Kidney epithelial cell (primary cell): Measurements from ENCODE around the gene TRAPPC12. TPM values are rescaled to one million over a fixed set of nuclear protein-coding genes. Genes with fewer than 3 reads are reported as not detected.

Experiments
- DNase-seq: peaks from one replicate; pipeline ENCODE4 v3.0.0-alpha.2; 2010; ENCODE audit warnings: low read depth
- H3K27me3 ChIP-seq: 2 replicates; pipeline ENCODE4 v1.6.0; 2011; ENCODE audit warnings: low read length; ENCODE audit not compliant: control insufficient read depth, insufficient read depth
- H3K36me3 ChIP-seq: 2 replicates; pipeline ENCODE4 v1.5.1; 2011; ENCODE audit warnings: low read length; ENCODE audit not compliant: control insufficient read depth, insufficient read depth
- H3K4me3 ChIP-seq: 2 replicates; pipeline ENCODE4 v1.5.1; 2011; ENCODE audit warnings: low read depth, mild to moderate bottlenecking, control low read depth, low read length
- total RNA-seq: library from RNA; depleted of rRNA; stranded (reverse); fragments of >200 nt; gene quantifications from 2 replicates; pipeline ENCODE4 v1.2.3, GENCODE V29; 2015
- TF ChIP-seq, protein P1 (sequence below): IDR thresholded peaks from 2 replicates; pipeline ENCODE4 v1.5.1; 2011; ENCODE audit warnings: mild to moderate bottlenecking, moderate library complexity, low read length, control low read depth, inconsistent platforms; ENCODE audit not compliant: insufficient read depth, poor library complexity, severe bottlenecking

Gene TRAPPC12
- total RNA-seq, 1 donor from 2014 or later: 47.7 TPM

DNA sequence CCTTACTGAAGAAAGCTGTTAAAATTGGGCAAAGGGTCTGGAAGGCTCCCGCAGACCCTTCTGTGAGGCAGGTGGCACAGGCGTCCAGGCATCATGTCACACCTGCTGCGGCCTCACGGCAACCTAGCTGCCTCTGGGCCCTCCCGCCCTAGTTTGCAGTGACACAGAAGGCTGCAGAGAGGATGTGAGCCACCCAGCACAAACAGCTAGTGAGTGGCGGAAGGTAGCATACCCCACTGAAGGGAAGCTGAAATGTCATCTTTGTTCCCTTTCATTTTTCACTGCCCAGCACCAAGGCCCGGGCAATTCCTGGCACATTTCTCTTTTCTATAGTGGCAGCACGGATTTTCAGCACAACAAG, 53.8 kb downstream of the TRAPPC12 start:
- Histone ChIP-seq H3K4me3 (no peak overlapping the region), H3K27me3 (no peaks in the 10 kb centered on the region), H3K36me3 (no peaks in the 10 kb centered on the region)
- TF ChIP-seq, protein P1, sequence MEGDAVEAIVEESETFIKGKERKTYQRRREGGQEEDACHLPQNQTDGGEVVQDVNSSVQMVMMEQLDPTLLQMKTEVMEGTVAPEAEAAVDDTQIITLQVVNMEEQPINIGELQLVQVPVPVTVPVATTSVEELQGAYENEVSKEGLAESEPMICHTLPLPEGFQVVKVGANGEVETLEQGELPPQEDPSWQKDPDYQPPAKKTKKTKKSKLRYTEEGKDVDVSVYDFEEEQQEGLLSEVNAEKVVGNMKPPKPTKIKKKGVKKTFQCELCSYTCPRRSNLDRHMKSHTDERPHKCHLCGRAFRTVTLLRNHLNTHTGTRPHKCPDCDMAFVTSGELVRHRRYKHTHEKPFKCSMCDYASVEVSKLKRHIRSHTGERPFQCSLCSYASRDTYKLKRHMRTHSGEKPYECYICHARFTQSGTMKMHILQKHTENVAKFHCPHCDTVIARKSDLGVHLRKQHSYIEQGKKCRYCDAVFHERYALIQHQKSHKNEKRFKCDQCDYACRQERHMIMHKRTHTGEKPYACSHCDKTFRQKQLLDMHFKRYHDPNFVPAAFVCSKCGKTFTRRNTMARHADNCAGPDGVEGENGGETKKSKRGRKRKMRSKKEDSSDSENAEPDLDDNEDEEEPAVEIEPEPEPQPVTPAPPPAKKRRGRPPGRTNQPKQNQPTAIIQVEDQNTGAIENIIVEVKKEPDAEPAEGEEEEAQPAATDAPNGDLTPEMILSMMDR: no peak
- no peak for DNase-seq

DNA sequence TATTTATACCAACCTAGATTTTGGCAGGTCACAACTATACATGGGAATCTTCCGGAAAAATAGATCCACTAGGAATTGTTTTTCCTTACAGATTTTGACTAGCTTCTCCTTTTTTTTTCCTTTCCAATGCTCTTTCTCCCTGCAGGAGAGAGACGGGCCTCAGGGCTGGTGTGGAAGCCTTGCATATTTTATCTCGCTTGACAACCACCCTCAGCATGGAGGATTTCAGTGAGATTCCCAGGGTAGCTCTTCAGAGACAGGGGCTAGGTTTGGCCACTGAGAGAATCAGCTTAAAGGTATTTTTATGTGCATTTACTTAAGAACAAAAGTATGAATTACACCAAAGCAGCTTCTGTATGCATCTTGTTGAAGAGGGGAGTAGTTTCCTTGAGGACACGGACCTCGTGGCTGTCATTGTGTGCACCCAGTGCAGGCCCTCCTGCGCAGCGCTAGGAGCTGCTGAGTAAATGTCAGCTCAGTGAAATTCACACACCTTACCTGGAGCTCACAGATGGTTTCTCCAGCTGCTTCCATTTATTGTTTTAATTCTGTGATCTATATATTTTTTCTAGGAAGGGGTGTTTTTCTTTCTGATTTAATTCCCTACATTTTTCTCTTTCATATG, 54.4 kb downstream of the TRAPPC12 start:
- Histone ChIP-seq H3K36me3 (no peaks in the 10 kb centered on the region), H3K27me3 (no peaks in the 10 kb centered on the region), H3K4me3 (no peak overlapping the region)
- TF ChIP-seq, protein P1: no peak
- no peak for DNase-seq

DNA sequence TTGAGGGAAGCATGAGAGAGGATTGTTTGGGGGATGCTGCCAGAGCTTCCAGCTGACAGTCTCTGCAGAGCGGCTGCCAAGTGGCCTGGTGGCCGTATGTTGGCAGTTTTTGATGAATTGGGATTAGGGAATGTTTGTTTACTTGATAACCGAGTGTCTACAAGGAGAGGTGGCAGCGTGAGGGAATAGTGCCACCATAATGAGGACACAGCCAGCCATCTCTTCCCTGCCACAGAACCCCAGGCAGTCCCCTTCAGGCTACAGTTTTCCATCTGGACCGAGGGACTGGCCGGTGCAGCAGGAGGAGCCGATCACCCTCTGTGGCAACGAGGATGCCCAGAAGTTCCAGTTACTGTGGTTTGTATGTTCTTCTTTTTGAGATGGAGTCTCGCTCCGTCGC, 55.2 kb downstream of the TRAPPC12 start:
- Histone ChIP-seq H3K27me3 (no peaks in the 10 kb centered on the region), H3K4me3 (no peak overlapping the region), H3K36me3 (no peaks in the 10 kb centered on the region)
- no peak for DNase-seq
- TF ChIP-seq, protein P1: no peak

DNA sequence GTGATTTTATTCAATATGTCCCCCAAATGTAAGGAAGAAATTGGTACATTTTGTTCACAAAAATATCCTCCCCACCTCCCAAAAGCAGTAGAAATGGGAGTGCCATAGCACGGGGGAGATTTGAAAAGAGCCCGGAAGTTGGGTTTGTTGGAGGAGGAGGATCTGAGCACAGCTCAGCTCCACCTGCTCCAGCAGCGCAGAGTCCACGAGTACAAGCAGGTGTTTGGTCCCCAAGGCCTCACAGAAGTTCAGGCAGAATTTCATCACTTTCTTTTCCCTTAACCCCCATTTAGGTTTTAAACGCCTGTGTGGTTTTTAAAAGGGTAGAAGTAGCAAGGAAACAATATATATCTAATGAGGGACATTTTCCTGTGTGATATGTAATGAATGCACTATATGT, 56.0 kb downstream of the TRAPPC12 start:
- H3K27me3 ChIP-seq: no peaks in the 10 kb centered on the region
- H3K36me3 ChIP-seq: no peaks in the 10 kb centered on the region
- TF ChIP-seq, protein P1: no peak
- no peak for DNase-seq
- H3K4me3 ChIP-seq: no peak overlapping the region

DNA sequence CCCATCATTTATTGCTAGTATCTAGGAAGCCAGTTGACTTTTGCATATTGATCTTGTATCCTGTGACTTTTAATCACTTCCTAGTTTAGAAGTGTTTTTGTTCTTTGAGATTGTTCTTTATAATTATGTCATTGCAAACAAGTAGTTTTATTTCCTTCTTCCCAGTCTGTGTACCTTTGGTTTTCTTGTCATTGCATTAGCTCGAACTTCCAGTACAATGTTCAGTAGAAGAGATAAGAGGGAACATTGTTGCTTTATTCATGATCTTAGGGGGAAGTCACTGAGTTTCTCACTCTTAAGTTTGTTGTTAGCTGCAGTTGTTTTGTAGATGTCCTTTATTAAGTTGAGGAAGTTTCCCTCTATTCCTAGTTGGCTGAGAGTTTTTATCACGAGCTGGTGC, 61.0 kb downstream of the TRAPPC12 start:
- H3K27me3 ChIP-seq: no peaks in the 10 kb centered on the region
- no peak overlapping the region for H3K4me3 ChIP-seq
- no peaks in the 10 kb centered on the region for H3K36me3 ChIP-seq
- TF ChIP-seq, protein P1: no peak
- DNase-seq: no peak

DNA sequence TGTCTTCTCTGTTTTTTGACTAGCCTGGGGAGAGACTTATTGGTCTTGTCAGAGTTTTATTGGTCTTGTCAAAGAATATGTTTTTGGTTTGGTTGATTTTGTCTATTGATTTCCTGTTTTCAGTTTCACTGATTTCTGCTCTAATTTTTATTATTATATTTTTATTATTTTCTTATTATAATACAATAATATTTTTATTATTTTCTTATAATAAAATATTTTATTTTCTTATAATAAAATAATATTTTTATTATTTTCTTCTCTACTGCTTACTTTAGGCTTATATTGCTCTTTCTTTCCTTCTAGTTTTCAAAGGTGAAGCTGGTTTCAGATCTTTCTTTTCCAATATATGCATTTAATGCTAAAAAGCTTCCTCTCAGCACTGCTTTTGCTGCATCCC, 62.0 kb downstream of the TRAPPC12 start:
- no peak for DNase-seq
- H3K4me3 ChIP-seq: no peak overlapping the region
- no peaks in the 10 kb centered on the region for H3K27me3 ChIP-seq
- H3K36me3 ChIP-seq: peaks cover 2% of the 10 kb centered on the region
- TF ChIP-seq, protein P1: no peak
